GM18868 (cell line): ENCODE results near the gene MBLAC1.
A peak's percentile ranks its signal among the peaks of the same experiment; 100 is the strongest.

ENCODE experiments used
- ATAC-seq: cut with Tn5 transposase; IDR thresholded peaks from one replicate; pipeline ENCODE4 v1.9.1; 2021; ENCODE audit warnings: mild to moderate bottlenecking, moderate library complexity; ENCODE audit not compliant: unreplicated experiment

Gene MBLAC1

GRCh38 chr7:100095704-100096103 is 31.1 kb upstream of the MBLAC1 start:
- ATAC-seq: no peak

- ATAC-seq: no peak
These were observed 27.9 kb upstream of the MBLAC1 start for GRCh38 chr7:100098913-100099312.

- ATAC-seq: no peak
These were observed 27.3 kb upstream of the MBLAC1 start for GRCh38 chr7:100099452-100099851.

GRCh38 chr7:100100420-100101015 is 26.2 kb upstream of the MBLAC1 start:
- ATAC-seq: peak; percentile 64

GRCh38 chr7:100101016-100101862 is 25.5 kb upstream of the MBLAC1 start, which contains the start of the genes AP4M1 and MCM7:
Gene AP4M1 (plus strand): TSS chr7:100101643. CDS start chr7:100101715, 72 bp downstream.
Gene MCM7 (minus strand): TSS chr7:100101397. CDS start chr7:100101294, 103 bp downstream.
- ATAC-seq: peak; percentile 82

GRCh38 chr7:100102950-100103840 is 23.6 kb upstream of the MBLAC1 start:
- no peak for ATAC-seq

- no peak for ATAC-seq
These were observed 21.2 kb upstream of the MBLAC1 start for GRCh38 chr7:100105534-100105933.

GRCh38 chr7:100106633-100107032 is 20.1 kb upstream of the MBLAC1 start:
- no peak for ATAC-seq

- ATAC-seq: no peak
These were observed 19.5 kb upstream of the MBLAC1 start for GRCh38 chr7:100107125-100107737.

GRCh38 chr7:100107890-100108289 is 18.9 kb upstream of the MBLAC1 start:
- no peak for ATAC-seq

GRCh38 chr7:100109521-100110163 is 17.1 kb upstream of the MBLAC1 start:
- no peak for ATAC-seq

- ATAC-seq: no peak
These were observed 15.6 kb upstream of the MBLAC1 start for GRCh38 chr7:100111156-100111555.

- ATAC-seq: no peak
These were observed 14.9 kb upstream of the MBLAC1 start for GRCh38 chr7:100111914-100112313.

GRCh38 chr7:100115026-100115425 is 11.7 kb upstream of the MBLAC1 start:
- ATAC-seq: no peak

GRCh38 chr7:100118388-100119071 is 8.2 kb upstream of the MBLAC1 start:
- ATAC-seq: no peak

- peak; percentile 67 for ATAC-seq
These were observed 7.4 kb upstream of the MBLAC1 start, which contains the start of the genes CNPY4 and TAF6 for GRCh38 chr7:100119072-100119969. Gene CNPY4 (plus strand): TSS chr7:100119634. CDS start chr7:100119745, 111 bp downstream. Gene TAF6 (minus strand): TSS chr7:100119358. CDS start chr7:100114209, 5,149 bp downstream.

- ATAC-seq: peak; percentile 39
These were observed 6.6 kb upstream of the MBLAC1 start for GRCh38 chr7:100119970-100120732.

- ATAC-seq: no peak
These were observed 6.1 kb upstream of the MBLAC1 start for GRCh38 chr7:100120733-100121036.
